GM13977 (cell line): Measurements from ENCODE around the gene HERC6.
"Not testable (repeated sequence)": the region's sequence is repeated elsewhere in the genome, so short reads cannot be mapped to it uniquely, and the experiment has no call there.

Experiments
- DNase-seq: peaks from one replicate; pipeline ENCODE4 v3.0.0; 2012; ENCODE audit warnings: low spot score
- in situ Hi-C: fragments of 300-500 bp; cut with MboI; formaldehyde crosslinking; loops from one replicate; pipeline ENCODE4 v1.12.0; 2022; ENCODE audit warnings: low sequenced_read_pairs, low pct_unique_long_range_greater_than_20kb, mixed read lengths, inconsistent platforms; ENCODE audit not compliant: unreplicated experiment
- TF ChIP-seq, protein P1 (sequence below): IDR thresholded peaks from 2 replicates; pipeline ENCODE4 v1.5.1; 2012; ENCODE audit warnings: mild to moderate bottlenecking, control low read depth; ENCODE audit not compliant: insufficient read depth; ENCODE audit errors: extremely low read depth, missing control alignments

HERC6 gene

DNA sequence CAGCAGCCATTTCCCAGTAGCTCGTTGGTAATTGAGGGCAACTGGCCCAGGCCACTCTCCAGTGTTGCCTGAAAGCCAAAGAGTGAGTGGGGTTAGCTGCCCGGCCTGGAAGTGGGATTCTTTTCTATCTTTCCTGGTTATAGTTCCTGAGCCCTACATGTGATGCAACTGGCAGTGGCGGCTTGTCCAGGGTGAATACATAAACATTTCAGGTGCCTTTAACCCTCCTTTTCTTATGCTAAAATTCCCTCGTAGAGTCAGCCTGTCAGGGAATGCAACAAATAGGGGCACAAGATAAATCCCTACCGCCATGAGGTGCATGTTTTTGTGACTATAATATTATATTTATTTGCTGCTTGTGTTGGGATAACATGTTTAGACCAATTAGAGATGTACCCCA, 64.8 kb downstream of the HERC6 start:
- DNase-seq = no peak
- TF ChIP-seq, protein P1, sequence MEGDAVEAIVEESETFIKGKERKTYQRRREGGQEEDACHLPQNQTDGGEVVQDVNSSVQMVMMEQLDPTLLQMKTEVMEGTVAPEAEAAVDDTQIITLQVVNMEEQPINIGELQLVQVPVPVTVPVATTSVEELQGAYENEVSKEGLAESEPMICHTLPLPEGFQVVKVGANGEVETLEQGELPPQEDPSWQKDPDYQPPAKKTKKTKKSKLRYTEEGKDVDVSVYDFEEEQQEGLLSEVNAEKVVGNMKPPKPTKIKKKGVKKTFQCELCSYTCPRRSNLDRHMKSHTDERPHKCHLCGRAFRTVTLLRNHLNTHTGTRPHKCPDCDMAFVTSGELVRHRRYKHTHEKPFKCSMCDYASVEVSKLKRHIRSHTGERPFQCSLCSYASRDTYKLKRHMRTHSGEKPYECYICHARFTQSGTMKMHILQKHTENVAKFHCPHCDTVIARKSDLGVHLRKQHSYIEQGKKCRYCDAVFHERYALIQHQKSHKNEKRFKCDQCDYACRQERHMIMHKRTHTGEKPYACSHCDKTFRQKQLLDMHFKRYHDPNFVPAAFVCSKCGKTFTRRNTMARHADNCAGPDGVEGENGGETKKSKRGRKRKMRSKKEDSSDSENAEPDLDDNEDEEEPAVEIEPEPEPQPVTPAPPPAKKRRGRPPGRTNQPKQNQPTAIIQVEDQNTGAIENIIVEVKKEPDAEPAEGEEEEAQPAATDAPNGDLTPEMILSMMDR = no peak
- in situ Hi-C loops = no loop called here

DNA sequence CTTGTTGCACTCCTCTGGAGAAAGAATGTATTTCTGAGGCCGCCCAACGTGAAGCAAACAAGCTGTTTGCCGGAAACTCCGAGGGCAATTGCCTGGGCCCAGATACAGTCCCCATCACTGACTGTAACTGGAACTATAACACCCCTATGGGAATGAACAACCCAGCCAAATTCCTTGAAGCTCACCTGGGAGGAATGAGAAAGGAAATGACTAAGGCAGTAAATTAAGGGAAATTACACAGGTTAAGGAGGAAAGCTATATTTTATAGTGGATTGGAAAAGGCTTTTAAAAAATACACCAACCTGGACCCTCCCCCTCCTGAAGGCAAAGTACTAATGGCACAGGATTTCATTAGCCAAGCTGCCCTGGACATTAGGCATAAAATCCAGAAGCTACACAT, 66.6 kb downstream of the HERC6 start:
- in situ Hi-C loops = no loop called here
- TF ChIP-seq, protein P1 = no peak

DNA sequence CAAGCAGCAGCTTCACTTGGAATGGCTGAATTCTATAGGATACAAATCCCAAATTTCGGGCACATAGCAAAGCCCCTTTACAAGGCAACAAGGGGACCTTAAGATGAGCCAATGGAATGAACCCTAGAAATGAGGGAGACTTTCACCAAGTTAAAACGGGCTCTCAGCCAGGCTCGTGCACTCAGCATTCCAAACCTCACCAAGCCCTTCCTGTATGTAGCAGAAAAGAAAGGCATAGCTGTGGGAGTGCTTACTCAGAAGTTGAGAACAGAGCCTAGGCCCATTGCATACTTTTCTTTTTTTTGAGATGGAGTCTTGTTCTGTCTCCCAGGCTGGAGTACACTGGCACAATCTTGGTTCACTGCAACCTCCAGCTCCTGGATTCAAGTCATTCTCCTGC, 67.5 kb downstream of the HERC6 start:
- in situ Hi-C loops = no loop called here
- TF ChIP-seq, protein P1 = no peak

More for the DNA sequence above, 66.6 kb downstream of the HERC6 start:
- DNase-seq = no peak

DNA sequence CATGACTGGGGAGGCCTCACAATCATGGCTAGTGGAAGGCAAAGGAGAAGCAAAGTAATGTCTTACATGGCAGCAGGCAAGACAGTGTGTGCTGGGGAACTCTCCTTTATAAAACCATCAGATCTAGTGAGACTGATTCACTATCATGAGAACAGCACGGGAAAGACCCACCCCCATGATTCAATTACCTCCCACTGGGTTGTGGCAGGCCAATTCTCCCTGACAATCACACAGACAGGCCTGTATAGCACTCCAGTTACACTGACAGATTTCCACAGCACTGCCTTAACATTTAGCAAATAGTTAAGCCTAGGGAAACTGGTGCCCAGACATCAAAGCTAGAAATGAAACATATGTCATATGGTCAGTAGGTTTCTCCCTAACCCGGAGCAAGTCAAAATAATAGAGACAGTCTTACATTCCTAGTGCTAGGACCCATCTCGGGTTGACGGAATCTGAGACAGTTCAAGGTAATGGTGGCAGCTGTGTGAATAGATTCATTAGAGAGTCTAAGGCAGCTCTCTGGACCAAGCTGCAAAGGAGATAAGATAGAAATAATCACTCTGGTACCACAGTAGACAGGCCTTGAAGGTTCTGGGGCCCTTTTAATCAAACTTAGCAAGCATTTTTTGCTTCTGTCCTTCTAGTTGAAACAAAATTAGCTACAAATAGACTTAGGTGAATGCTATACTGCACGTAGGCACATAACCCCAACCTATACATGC, 68.9 kb downstream of the HERC6 start:
- TF ChIP-seq, protein P1 = no peak
- in situ Hi-C loops = no loop called here
- no peak for DNase-seq

More for the DNA sequence above, 67.5 kb downstream of the HERC6 start:
- no peak for DNase-seq

DNA sequence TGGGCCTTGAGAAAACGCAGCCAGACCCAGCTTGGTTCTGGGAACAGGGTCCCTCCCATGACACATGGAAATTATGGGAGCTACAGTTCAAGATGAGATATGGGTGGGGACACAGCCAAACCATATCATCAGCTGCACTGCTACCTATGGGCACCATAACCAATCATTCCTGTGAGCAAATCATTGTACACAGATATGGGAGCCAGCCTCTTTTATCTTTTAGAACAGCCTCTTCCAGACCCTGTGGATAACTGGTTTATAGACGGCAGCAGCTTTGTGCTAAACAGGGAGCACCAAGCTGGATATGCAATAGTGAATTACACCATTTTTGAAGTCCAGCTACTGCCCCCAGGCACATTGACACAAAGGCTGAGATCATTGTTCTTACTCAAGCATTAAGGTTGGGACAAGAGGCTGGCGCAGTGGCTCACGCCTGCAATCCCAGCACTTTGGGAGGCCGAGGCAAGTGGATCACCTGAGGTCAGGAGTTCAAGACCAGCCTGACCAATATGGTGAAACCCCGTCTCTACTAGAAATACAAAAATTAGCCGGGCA, 69.6 kb downstream of the HERC6 start:
- DNase-seq, in situ Hi-C loops: not testable (repeated sequence)

DNA sequence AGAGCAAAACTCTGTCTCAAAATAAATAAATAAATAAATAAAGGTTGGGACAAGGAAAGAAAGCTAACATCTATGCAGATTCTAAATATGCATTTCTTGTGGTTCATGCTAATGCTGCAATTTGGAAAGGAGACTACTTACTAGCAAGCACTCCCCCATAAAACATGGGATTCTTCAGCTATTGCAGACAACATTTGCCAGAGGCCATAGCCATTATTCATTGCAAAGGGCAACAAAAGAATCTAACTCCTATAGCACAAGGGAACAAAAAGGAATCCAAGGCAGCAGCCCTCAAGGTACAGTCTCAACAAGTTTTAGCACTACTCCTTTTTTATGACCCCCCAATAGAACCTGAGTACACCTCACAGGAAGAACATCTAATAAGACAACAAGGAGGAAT, 70.2 kb downstream of the HERC6 start:
- TF ChIP-seq, protein P1 = no peak
- DNase-seq = no peak
- in situ Hi-C loops = no loop called here

DNA sequence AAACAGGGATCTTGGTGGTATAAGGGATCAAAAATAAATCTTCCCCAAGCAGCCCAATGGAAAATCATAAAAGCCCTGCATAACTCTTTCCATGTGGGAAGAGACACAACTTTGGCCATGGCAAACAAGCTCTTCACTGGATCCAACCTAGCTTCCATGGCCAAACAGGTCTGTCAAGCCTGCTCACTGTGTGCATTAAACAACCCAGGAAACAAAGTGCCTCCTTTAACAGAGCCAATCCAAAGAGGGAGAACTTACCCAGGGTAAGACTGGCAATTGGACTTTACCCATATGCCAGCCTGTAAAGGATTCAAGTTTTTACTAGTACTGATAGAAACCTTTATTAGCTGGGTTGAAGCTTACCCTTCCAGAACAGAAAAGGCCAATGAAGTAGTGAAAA, 70.6 kb downstream of the HERC6 start:
- TF ChIP-seq, protein P1 = no peak
- DNase-seq = no peak

More for the DNA sequence above, 70.6 kb downstream of the HERC6 start:
- in situ Hi-C loops = no loop called here
